ENCODE measurements around the gene C22orf31.

The C22orf31 gene

GRCh38 chr22:29023172-29023796 lies 38.3 kb downstream of the C22orf31 start:
- no peak for DNase-seq

- DNase-seq = no peak
These were observed 39.4 kb downstream of the C22orf31 start for GRCh38 chr22:29022101-29022817.

- no peak for DNase-seq
These were observed 43.1 kb downstream of the C22orf31 start for GRCh38 chr22:29018293-29019189.

- no peak for DNase-seq
These were observed 45.3 kb downstream of the C22orf31 start for GRCh38 chr22:29016067-29016938.

- DNase-seq = no peak
These were observed 46.9 kb downstream of the C22orf31 start for GRCh38 chr22:29014773-29015172.

- no peak for DNase-seq
These were observed 47.3 kb downstream of the C22orf31 start for GRCh38 chr22:29014293-29014692.

- no peak for DNase-seq
These were observed 48.7 kb downstream of the C22orf31 start for GRCh38 chr22:29012952-29013351.

GRCh38 chr22:29012101-29012433 lies 49.6 kb downstream of the C22orf31 start:
- no peak for DNase-seq

- DNase-seq = no peak
These were observed 50.2 kb downstream of the C22orf31 start for GRCh38 chr22:29011240-29012100.

GRCh38 chr22:29009148-29009547 lies 52.5 kb downstream of the C22orf31 start:
- no peak for DNase-seq

Measured in activated CD4-positive, alpha-beta T cell treated with anti-CD3 and anti-CD28 coated beads, Interleukin-2, amount 50 U/mL, for 48 hours (primary cell).